H1 (cell line): ENCODE data around the gene IL17RD. TPM values are rescaled to one million over a fixed set of nuclear protein-coding genes. Genes with fewer than 3 reads are reported as not detected.

Source experiments
- CTCF ChIA-PET: fragments of 300-600 bp; sonication (Branson Sonifier 250); formaldehyde crosslinking; loops from one replicate; lab custom pipeline; 2021; ENCODE audit not compliant: partially characterized antibody; lab: Charles Lee
- POLR2A ChIA-PET: fragments of 300-600 bp; sonication (Branson Sonifier 250); formaldehyde crosslinking; loops from one replicate; lab custom pipeline; 2021; ENCODE audit warnings: inconsistent platforms; ENCODE audit not compliant: partially characterized antibody; lab: Charles Lee
- DNase-seq, 2 experiments: peaks; one replicate each; pipeline versions ENCODE4 v3.0.0 to v3.0.0-alpha.2; 2010 to 2022; ENCODE audit warnings: low spot score in 2 of 2, low read depth in 1 of 2, mixed read lengths in 1 of 2
- FAIRE-seq: peaks from 2 replicates; lab custom pipeline; 2011; peaks lifted over from hg19 to GRCh38; lab: Jason Lieb, UNC
- H2AFZ ChIP-seq: 2 replicates; pipeline ENCODE4 v1.8.1; 2012; ENCODE audit warnings: low read length, inconsistent platforms
- H2AK5ac ChIP-seq: 2 replicates; pipeline ENCODE4 v1.6.1; 2013; ENCODE audit warnings: low read depth, low read length
- H2BK120ac ChIP-seq: replicated peaks from 2 replicates; pipeline ENCODE3; 2013; ENCODE audit warnings: low read depth, low read length, inconsistent platforms
- H2BK12ac ChIP-seq: 2 replicates; pipeline ENCODE4 v1.6.1; 2013; ENCODE audit warnings: low read depth, low read length
- H2BK15ac ChIP-seq: 2 replicates; pipeline ENCODE4 v1.6.1; 2013; ENCODE audit warnings: low read length
- H2BK20ac ChIP-seq: 2 replicates; pipeline ENCODE4 v1.6.1; 2013; ENCODE audit warnings: low read length
- H2BK5ac ChIP-seq: 2 replicates; pipeline ENCODE4 v1.6.1; 2013; ENCODE audit warnings: low read depth, low read length
- H3K14ac ChIP-seq: 2 replicates; pipeline ENCODE4 v1.6.1; 2013; ENCODE audit warnings: inconsistent platforms; ENCODE audit not compliant: insufficient read length
- H3K18ac ChIP-seq: 2 replicates; pipeline ENCODE4 v1.6.1; 2013; ENCODE audit warnings: low read length; ENCODE audit errors: extremely low read depth
- H3K23ac ChIP-seq: 2 replicates; pipeline ENCODE4 v1.6.1; 2013; ENCODE audit warnings: inconsistent platforms; ENCODE audit not compliant: insufficient read length
- H3K23me2 ChIP-seq: 2 replicates; pipeline ENCODE4 v1.6.1; 2013; ENCODE audit warnings: low read depth, low read length
- H3K27ac ChIP-seq: 2 replicates; pipeline ENCODE4 v1.6.1; 2011; ENCODE audit warnings: low read depth, low read length, inconsistent platforms
- H3K27me3 ChIP-seq, 4 experiments: replicated peaks in 1 of 4; 1 replicate in 1 of 4; 2 replicates in 3 of 4; pipeline versions ENCODE4 v1.6.1 to v1.8.1; 2011 to 2013; ENCODE audit warnings: low read length in 3 of 4, mild to moderate bottlenecking in 3 of 4, inconsistent platforms in 2 of 4, mixed read lengths in 2 of 4, moderate library complexity in 1 of 4; ENCODE audit not compliant: control insufficient read depth in 3 of 4, insufficient read depth in 3 of 4; ENCODE audit errors: extremely low read depth in 1 of 4
- H3K36me3 ChIP-seq, 4 experiments: 2 replicates each; pipeline versions ENCODE4 v1.6.1 to v1.8.1; 2011 to 2013; ENCODE audit warnings: mild to moderate bottlenecking in 4 of 4, low read length in 3 of 4, moderate library complexity in 2 of 4, control low read depth in 1 of 4, inconsistent platforms in 1 of 4; ENCODE audit not compliant: insufficient read depth in 4 of 4, control insufficient read depth in 2 of 4
- H3K4ac ChIP-seq: replicated peaks from 2 replicates; pipeline ENCODE3; 2013; ENCODE audit warnings: low read length, low read depth, mixed read lengths, inconsistent platforms; ENCODE audit not compliant: insufficient read length
- H3K4me1 ChIP-seq, 4 experiments: replicated peaks in 1 of 4; 1 replicate in 1 of 4; 2 replicates in 3 of 4; pipeline versions ENCODE4 v1.6.1 to v1.8.1; 2011 to 2013; ENCODE audit warnings: low read length in 3 of 4, inconsistent platforms in 2 of 4, mixed read lengths in 1 of 4; ENCODE audit not compliant: insufficient read depth in 4 of 4, control insufficient read depth in 3 of 4
- H3K4me2 ChIP-seq, 2 experiments: 2 replicates each; pipeline versions ENCODE4 v1.6.1 to v1.8.1; 2011 to 2013; ENCODE audit warnings: low read depth in 2 of 2, low read length in 2 of 2, control low read depth in 1 of 2, inconsistent platforms in 1 of 2, mild to moderate bottlenecking in 1 of 2; ENCODE audit not compliant: insufficient read depth in 1 of 2
- H3K4me3 ChIP-seq, 4 experiments: fragments of 200-600, 300-600 bp in 1 of 4; sonication (generic), shearing (Covaris generic), sonication (Bioruptor Twin) in 1 of 4; 2 replicates each; pipeline versions ENCODE4 v1.5.1 to v1.8.1; 2011 to 2016; ENCODE audit warnings: low read length in 4 of 4, low read depth in 3 of 4, control low read depth in 2 of 4, inconsistent platforms in 2 of 4, mild to moderate bottlenecking in 2 of 4, mixed read lengths in 1 of 4, moderate library complexity in 1 of 4; ENCODE audit not compliant: insufficient read depth in 2 of 4; ENCODE audit errors: extremely low read depth in 1 of 4
- H3K56ac ChIP-seq: replicated peaks from 2 replicates; pipeline ENCODE3; 2013; ENCODE audit warnings: low read depth, mild to moderate bottlenecking, mixed read lengths, low read length, inconsistent platforms; ENCODE audit not compliant: insufficient read length
- H3K79me1 ChIP-seq: 2 replicates; pipeline ENCODE4 v1.6.1; 2013; ENCODE audit warnings: low read depth, low read length, control low read depth
- H3K79me2 ChIP-seq, 2 experiments: 2 replicates each; pipeline versions ENCODE4 v1.6.1 to v1.8.1; 2012 to 2013; ENCODE audit warnings: low read length in 2 of 2, mild to moderate bottlenecking in 2 of 2, inconsistent platforms in 1 of 2; ENCODE audit not compliant: insufficient read depth in 2 of 2, control insufficient read depth in 1 of 2
- H3K9ac ChIP-seq, 4 experiments: replicated peaks in 1 of 4; 1 replicate in 1 of 4; 2 replicates in 3 of 4; pipeline versions ENCODE4 v1.6.1 to v1.8.1; 2011 to 2013; ENCODE audit warnings: low read depth in 3 of 4, low read length in 3 of 4, control low read depth in 2 of 4, mild to moderate bottlenecking in 2 of 4, moderate library complexity in 2 of 4, inconsistent platforms in 1 of 4; ENCODE audit errors: extremely low read depth in 1 of 4
- H3K9me3 ChIP-seq, 2 experiments: 2 replicates each; pipeline versions ENCODE4 v1.6.1 to v1.8.1; 2012 to 2013; ENCODE audit warnings: mild to moderate bottlenecking in 2 of 2, moderate library complexity in 2 of 2, control low read depth in 1 of 2, inconsistent platforms in 1 of 2, low read depth in 1 of 2, low read length in 1 of 2, mixed read lengths in 1 of 2; ENCODE audit not compliant: insufficient read depth in 2 of 2
- H4K20me1 ChIP-seq, 2 experiments: replicated peaks in 1 of 2; 2 replicates each; pipeline versions ENCODE3 to v1.8.1; 2011 to 2013; ENCODE audit warnings: inconsistent platforms in 2 of 2, low read length in 2 of 2, mild to moderate bottlenecking in 1 of 2; ENCODE audit not compliant: insufficient read depth in 2 of 2, control insufficient read depth in 1 of 2
- H4K5ac ChIP-seq: 2 replicates; pipeline ENCODE4 v1.6.1; 2013; ENCODE audit warnings: low read length, low read depth, mixed read lengths, inconsistent platforms; ENCODE audit not compliant: insufficient read length
- H4K8ac ChIP-seq: 2 replicates; pipeline ENCODE4 v1.8.0; 2013; ENCODE audit warnings: mild to moderate bottlenecking, moderate library complexity, low read length, inconsistent platforms; ENCODE audit not compliant: insufficient read depth; ENCODE audit errors: extremely low read depth
- H4K91ac ChIP-seq: replicated peaks from 2 replicates; pipeline ENCODE3; 2013; ENCODE audit warnings: low read length, mixed read lengths, inconsistent platforms; ENCODE audit not compliant: insufficient read length
- CTBP2 ChIP-seq: IDR thresholded peaks from 2 replicates; pipeline ENCODE4 v1.7.0; 2011; ENCODE audit warnings: borderline replicate concordance, mild to moderate bottlenecking, moderate library complexity, mixed read lengths, low read length; ENCODE audit not compliant: insufficient read depth, insufficient read length
- EZH2 ChIP-seq: fragments of 200-600 bp; sonication (generic); IDR thresholded peaks from 2 replicates; pipeline ENCODE4 v1.7.1; 2012; ENCODE audit warnings: low read depth, mild to moderate bottlenecking, moderate library complexity, low read length, inconsistent platforms; ENCODE audit not compliant: severe bottlenecking
- GABPA ChIP-seq: IDR thresholded peaks from 2 replicates; pipeline ENCODE4 v1.6.1; 2011; ENCODE audit warnings: mild to moderate bottlenecking, low read length, moderate library complexity, borderline replicate concordance; ENCODE audit not compliant: insufficient read depth
- GTF2F1 ChIP-seq: IDR thresholded peaks from 2 replicates; pipeline ENCODE4 v1.6.1; 2012; ENCODE audit warnings: low read depth, low read length, improper control_type of control experiment, borderline replicate concordance
- HDAC6 ChIP-seq: IDR thresholded peaks from one replicate; pipeline ENCODE4 v1.7.1; 2012; ENCODE audit warnings: low read depth, mild to moderate bottlenecking, inconsistent platforms, low read length, moderate library complexity
- NRF1 ChIP-seq: IDR thresholded peaks from 2 replicates; pipeline ENCODE4 v1.6.1; 2011; ENCODE audit warnings: mild to moderate bottlenecking, low read depth, low read length, improper control_type of control experiment
- RBBP5 ChIP-seq: IDR thresholded peaks from 2 replicates; pipeline ENCODE4 v1.7.1; 2012; ENCODE audit warnings: low read depth, mild to moderate bottlenecking, inconsistent platforms, low read length, moderate library complexity, borderline replicate concordance
- SRF ChIP-seq: IDR thresholded peaks from 2 replicates; pipeline ENCODE4 v1.6.1; 2011; ENCODE audit warnings: mild to moderate bottlenecking, low read depth, low read length, moderate library complexity
- SUZ12 ChIP-seq: fragments of 200-600 bp; sonication (generic); IDR thresholded peaks from 2 replicates; pipeline ENCODE4 v1.6.1; 2012; ENCODE audit warnings: mild to moderate bottlenecking, inconsistent platforms, low read length, moderate library complexity, mixed read lengths
- WGBS, 2 experiments: shearing (Covaris generic) in 1 of 2; methylation state at CpG; one replicate each; pipeline versions ENCODE4 v1.1.6 to v1.1.7; 2013 to 2015; ENCODE audit warnings: low lambda C conversion rate in 2 of 2, mixed read lengths in 2 of 2, inconsistent platforms in 1 of 2, low coverage in 1 of 2, missing lambda C conversion rate in 1 of 2; ENCODE audit not compliant: insufficient replicate concordance in 2 of 2, insufficient coverage in 1 of 2, insufficient read length in 1 of 2; ENCODE audit errors: extremely low coverage in 1 of 2, missing lambda C conversion rate in 1 of 2; 5-methylcytosine and 5-hydroxymethylcytosine counted together
- polyA plus RNA-seq, 7 experiments: library from polyadenylated mRNA; depleted of rRNA in 3 of 7; stranded (reverse) in 5 of 7; unstranded in 2 of 7; fragments of >200 nt in 5 of 7; fragments of 200-250 nt in 2 of 7; gene quantifications; 1 replicate in 5 of 7; 2 replicates in 1 of 7; 4 replicates in 1 of 7; pipeline versions ENCODE4 v1.2.1 to v1.2.3, GENCODE V29; 2011 to 2013; ENCODE audit warnings: missing spikeins in 2 of 7, mixed read lengths in 2 of 7
- total RNA-seq: library from RNA; stranded (reverse); fragmentation: NEBNext Ultra II Directional; extraction: Animal tissue kit (Norgen Biotek cat#: 25700); gene quantifications from 2 replicates; pipeline ENCODE4 v1.2.1, GENCODE V29; 2021
- TF ChIP-seq, protein P1 (sequence below): IDR thresholded peaks from 2 replicates; pipeline ENCODE4 v1.6.1; 2011; ENCODE audit warnings: low read length, improper control_type of control experiment

Gene IL17RD
- total and polyA plus RNA-seq, 2 of the 8 experiments (the other 6 are each of a cell fraction or from before 2014, with no cell fraction given), result 10.9 to 48.9 TPM

- no peak overlapping the region for H3K14ac ChIP-seq
- no peak overlapping the region for H3K56ac ChIP-seq
- no peak overlapping the region for H3K23ac ChIP-seq
- H2BK5ac ChIP-seq, result no peak overlapping the region
- H3K36me3 ChIP-seq, result no peaks in the 10 kb centered on the region
- H3K79me1 ChIP-seq, result no peaks in the 10 kb centered on the region
- no peak overlapping the region for H3K4me3 ChIP-seq
- no peaks in the 10 kb centered on the region for H4K20me1 ChIP-seq
- no peak overlapping the region for H3K4me2 ChIP-seq
- H3K79me2 ChIP-seq, result no peaks in the 10 kb centered on the region
- H4K5ac ChIP-seq, result no peak overlapping the region
- H2AK5ac ChIP-seq, result no peak overlapping the region
- no peak overlapping the region for H2BK12ac ChIP-seq
- H3K4ac ChIP-seq, result no peak overlapping the region
- FAIRE-seq (no peak), DNase-seq (no peak)
- H3K9me3 ChIP-seq, result no peaks in the 10 kb centered on the region
- no peak for TF ChIP-seq NRF1
- TF ChIP-seq GTF2F1, result no peak
- no peak for TF ChIP-seq EZH2
- no peak for TF ChIP-seq SRF
- TF ChIP-seq GABPA, result no peak
- TF ChIP-seq, protein P1, sequence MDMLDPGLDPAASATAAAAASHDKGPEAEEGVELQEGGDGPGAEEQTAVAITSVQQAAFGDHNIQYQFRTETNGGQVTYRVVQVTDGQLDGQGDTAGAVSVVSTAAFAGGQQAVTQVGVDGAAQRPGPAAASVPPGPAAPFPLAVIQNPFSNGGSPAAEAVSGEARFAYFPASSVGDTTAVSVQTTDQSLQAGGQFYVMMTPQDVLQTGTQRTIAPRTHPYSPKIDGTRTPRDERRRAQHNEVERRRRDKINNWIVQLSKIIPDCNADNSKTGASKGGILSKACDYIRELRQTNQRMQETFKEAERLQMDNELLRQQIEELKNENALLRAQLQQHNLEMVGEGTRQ, result no peak
- TF ChIP-seq HDAC6, result no peak
- no peak for TF ChIP-seq SUZ12
- no peak for TF ChIP-seq RBBP5
- TF ChIP-seq CTBP2, result no peak
- no peak overlapping the region for H2BK20ac ChIP-seq
- no peak overlapping the region for H3K27ac ChIP-seq
- CTCF ChIA-PET, result interaction anchor here (0.6 kb wide), 1 partner anchor 18 kb away, joined by 3 read pairs; no protein-coding TSS in a partner anchor
- no peak overlapping the region for H3K18ac ChIP-seq
- no peak overlapping the region for H2BK120ac ChIP-seq
- no peaks in the 10 kb centered on the region for H3K27me3 ChIP-seq
- POLR2A ChIA-PET, result no interaction called here
- 78% methylated on average over 5 of the region's 6 CpGs; no CpG with 5 or more reads in 1 of the 2 experiments for WGBS, 2 experiments
- H3K9ac ChIP-seq, result no peak overlapping the region
- no peak overlapping the region for H4K8ac ChIP-seq
- no peaks in the 10 kb centered on the region for H3K23me2 ChIP-seq
- H3K4me1 ChIP-seq, result no peaks in the 10 kb centered on the region
- H2BK15ac ChIP-seq, result no peak overlapping the region
- H4K91ac ChIP-seq, result no peak overlapping the region
- H2AFZ ChIP-seq, result no peak overlapping the region
These were observed 95.7 kb downstream of the IL17RD start for GRCh38 chr3:57069503-57069902.
